ENCODE measurements around the gene LRRC47.

The LRRC47 gene

GRCh38 chr1:3732434-3733093 is 63.7 kb downstream of the LRRC47 start:
- no peak for DNase-seq (ENCODE audit: low spot score)

GRCh38 chr1:3731583-3732433 is 64.5 kb downstream of the LRRC47 start:
- no peak for DNase-seq (ENCODE audit: low spot score)

- no peak for DNase-seq (ENCODE audit: low spot score)
Observed at GRCh38 chr1:3730543-3731247, 65.6 kb downstream of the LRRC47 start.

GRCh38 chr1:3729594-3730542 is 66.4 kb downstream of the LRRC47 start:
- DNase-seq (ENCODE audit: low spot score) = no peak
